ENCODE measurements around the gene CARS1.

DNA sequence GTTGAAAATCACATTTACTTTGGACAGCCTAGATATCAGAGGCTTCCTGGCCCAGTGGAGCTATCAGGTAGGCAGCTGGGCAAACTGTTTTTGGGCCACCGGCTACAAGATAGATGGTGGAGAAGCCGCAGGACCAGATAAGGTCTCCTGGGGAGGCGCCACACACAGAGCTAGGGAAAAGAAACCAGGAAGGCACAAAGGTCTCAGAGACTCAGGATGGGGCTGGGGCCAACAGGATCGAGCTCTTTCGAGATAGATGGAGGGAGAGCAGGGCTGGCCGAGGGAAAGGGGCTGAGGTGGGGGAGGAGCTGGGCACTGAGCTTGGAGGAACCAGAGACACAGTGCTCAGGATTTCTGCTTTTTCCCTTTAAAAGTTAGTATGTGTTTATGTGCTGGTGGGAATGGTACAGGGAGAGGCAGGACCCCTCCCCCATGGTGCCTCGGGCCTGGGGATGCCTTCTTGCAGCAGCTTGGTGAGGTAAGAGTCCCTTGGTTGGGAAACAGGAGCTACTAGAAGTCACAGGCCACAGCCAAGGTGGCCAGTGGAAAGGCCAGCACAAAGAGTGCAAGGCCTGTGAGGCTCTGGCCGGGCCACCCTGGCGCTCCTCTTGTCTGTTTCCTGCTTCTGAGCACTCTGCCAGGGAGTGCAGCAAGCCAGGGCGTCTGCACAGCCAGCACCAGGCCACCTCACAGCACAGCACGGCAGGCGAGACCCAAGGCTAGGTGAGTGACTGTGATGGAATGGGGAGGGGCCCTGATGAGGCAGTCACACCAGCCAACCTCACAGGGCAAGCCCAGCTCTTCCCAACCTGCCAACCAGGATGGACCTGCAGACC lies 53.6 kb downstream of the CARS1 start:
- TF ChIP-seq, protein P1, sequence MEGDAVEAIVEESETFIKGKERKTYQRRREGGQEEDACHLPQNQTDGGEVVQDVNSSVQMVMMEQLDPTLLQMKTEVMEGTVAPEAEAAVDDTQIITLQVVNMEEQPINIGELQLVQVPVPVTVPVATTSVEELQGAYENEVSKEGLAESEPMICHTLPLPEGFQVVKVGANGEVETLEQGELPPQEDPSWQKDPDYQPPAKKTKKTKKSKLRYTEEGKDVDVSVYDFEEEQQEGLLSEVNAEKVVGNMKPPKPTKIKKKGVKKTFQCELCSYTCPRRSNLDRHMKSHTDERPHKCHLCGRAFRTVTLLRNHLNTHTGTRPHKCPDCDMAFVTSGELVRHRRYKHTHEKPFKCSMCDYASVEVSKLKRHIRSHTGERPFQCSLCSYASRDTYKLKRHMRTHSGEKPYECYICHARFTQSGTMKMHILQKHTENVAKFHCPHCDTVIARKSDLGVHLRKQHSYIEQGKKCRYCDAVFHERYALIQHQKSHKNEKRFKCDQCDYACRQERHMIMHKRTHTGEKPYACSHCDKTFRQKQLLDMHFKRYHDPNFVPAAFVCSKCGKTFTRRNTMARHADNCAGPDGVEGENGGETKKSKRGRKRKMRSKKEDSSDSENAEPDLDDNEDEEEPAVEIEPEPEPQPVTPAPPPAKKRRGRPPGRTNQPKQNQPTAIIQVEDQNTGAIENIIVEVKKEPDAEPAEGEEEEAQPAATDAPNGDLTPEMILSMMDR (IDR thresholded peaks at IDR 0.05; ENCODE audit: low read length): no peak
- TF ChIP-seq EZH2phosphoT487 (IDR thresholded peaks at IDR 0.05; ENCODE audit: low read length): no peak
